GM18951 (cell line): ENCODE results near the gene SLC52A3.
"Not testable (repeated sequence)": the region's sequence is repeated elsewhere in the genome, so short reads cannot be mapped to it uniquely, and the experiment has no call there.

Experiments
- POLR2A ChIP-seq: IDR thresholded peaks from 4 replicates; pipeline ENCODE4 v1.6.1; 2011; ENCODE audit warnings: mild to moderate bottlenecking; ENCODE audit not compliant: insufficient read length, insufficient read depth; ENCODE audit errors: extremely low read depth
- in situ Hi-C: fragments of 300-500 bp; cut with MboI; formaldehyde crosslinking; loops from one replicate; pipeline ENCODE4 v1.12.0; 2022; ENCODE audit warnings: low sequenced_read_pairs, mixed read lengths, inconsistent platforms; ENCODE audit not compliant: unreplicated experiment

The SLC52A3 gene

DNA sequence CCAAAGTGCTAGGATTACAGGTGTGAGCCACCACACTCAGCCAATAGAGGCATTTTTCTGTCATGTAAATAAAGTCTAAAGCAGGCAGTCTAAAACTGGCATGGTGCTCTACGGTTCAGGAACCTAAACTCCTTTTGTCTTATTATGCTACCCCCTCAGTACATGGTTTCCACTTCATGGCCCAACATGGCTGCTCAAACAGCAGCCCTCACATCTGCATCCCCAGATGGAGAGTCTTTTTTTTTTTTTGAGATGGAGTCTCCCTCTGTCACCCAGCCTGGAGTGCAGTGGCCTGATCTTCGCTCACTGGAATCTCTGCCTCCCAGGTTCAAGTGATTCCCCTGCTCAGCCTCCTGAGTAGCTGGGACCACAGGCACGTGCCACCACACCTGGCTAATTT, 38.3 kb downstream of the SLC52A3 start:
- in situ Hi-C loops: no loop called here
- no peak for TF ChIP-seq POLR2A

DNA sequence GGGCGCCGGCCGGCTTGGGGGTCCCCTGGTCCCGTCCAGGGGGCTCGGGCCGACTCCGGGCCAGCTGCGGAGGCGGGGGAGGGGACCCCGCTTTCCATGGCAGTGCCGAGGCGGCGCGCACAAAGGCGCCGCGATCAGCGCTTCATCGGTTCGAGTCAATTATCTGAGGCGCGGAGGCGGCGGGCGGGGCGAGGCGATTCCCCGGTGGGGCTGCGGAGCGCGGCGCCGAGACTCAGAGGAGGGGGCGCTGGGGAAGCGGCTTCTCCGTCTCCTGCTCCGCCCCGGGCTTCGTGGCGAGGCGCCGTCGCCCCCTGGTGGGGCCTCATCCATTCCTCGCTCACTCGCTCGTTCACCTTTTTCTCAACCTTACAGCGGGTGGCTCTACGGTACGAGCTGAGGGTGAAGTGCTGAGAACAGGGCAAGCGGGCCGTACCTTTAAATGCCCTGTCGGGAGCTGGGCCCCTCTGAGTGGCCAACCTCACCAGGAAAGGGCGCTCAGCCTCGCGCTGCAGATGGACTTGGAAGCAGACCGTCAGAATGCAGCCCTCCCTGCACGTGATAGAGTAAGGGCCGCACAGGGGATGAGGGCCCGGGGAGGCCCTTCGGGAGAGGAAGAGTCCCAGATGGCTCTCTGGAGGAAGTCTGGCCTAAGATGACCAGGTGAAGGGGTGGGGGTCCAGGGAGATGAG, 39.9 kb downstream of the SLC52A3 start:
- TF ChIP-seq POLR2A: no peak
- in situ Hi-C loops: no loop called here

DNA sequence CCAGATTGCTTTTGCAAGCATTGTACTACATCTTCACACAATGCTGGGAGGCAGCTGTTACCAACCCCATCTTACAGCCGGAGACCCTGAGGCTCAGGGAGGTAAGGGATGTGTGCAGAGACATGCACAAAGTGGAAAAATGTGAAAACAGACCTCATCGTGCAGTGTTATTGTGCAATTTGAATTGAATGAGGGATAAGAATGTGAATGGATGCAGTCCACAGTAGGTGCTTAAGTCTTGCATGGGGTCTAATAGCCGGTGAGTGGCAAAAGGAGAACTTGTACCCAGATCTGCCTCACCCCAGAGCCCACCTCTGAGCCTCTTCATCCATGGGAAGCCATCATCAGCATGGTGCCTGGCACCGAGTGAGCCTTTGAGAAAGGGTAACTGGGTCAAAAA, 42.1 kb downstream of the SLC52A3 start:
- in situ Hi-C loops: no loop called here
- TF ChIP-seq POLR2A: no peak

DNA sequence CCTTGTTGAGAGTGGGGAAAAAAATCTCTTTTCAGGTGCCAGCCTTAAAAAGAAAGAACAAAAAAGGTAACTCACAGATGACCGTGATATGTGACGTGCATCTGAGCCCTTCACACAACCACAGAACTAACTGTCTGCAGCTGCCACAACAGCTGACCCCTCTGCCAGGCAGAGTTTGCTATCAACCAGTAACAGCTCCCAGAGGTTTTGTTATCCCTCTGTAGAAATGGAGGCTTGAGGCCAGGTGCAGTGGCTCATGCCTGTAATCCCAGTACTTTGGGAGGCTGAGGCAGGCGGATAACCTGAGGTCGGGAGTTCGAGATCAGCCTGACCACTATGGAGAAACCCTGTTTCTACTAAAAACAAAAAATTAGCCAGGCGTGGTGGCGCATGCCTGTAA, 42.8 kb downstream of the SLC52A3 start:
- in situ Hi-C loops: no loop called here
- no peak for TF ChIP-seq POLR2A

DNA sequence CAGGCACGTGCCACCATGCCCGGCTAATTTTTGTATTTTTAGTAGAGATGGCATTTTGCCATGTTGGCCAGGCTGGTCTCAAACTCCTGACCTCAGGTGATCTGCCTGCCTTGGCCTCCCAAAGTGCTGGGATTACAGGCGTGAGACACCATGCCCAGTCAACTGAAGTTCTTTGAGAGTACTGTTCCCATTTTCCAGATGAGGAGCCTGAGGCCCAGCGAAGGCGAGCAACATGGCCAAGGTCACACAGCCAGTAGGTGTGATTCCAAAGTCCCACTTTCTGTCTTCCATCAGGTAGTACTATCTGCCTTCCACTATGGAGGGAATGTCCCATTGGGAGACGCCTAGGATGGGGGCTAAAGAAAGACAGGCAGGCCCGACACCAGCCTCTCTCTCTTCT, 43.5 kb downstream of the SLC52A3 start:
- in situ Hi-C loops: not testable (repeated sequence)

DNA sequence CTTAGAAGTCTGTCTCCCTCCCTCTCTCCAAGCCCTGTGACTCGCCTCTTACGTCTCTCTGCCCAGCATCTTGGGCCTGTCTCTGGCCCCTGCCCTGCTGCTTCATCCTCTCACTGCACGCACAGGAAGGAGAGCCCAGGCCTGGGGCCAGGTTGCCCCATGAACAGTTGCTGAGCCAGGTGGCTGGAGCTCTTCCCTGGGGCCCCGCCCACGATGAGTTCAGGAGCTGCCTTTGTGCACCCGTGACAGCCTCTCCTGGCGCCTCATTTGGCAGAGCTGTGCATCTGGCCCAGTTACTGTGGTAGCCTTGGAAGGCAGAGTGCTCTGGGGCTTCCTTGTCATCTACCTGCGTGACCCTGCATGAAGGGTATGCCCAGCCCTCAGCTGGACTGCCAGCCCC, 44.5 kb downstream of the SLC52A3 start:
- no peak for TF ChIP-seq POLR2A
- in situ Hi-C loops: no loop called here

DNA sequence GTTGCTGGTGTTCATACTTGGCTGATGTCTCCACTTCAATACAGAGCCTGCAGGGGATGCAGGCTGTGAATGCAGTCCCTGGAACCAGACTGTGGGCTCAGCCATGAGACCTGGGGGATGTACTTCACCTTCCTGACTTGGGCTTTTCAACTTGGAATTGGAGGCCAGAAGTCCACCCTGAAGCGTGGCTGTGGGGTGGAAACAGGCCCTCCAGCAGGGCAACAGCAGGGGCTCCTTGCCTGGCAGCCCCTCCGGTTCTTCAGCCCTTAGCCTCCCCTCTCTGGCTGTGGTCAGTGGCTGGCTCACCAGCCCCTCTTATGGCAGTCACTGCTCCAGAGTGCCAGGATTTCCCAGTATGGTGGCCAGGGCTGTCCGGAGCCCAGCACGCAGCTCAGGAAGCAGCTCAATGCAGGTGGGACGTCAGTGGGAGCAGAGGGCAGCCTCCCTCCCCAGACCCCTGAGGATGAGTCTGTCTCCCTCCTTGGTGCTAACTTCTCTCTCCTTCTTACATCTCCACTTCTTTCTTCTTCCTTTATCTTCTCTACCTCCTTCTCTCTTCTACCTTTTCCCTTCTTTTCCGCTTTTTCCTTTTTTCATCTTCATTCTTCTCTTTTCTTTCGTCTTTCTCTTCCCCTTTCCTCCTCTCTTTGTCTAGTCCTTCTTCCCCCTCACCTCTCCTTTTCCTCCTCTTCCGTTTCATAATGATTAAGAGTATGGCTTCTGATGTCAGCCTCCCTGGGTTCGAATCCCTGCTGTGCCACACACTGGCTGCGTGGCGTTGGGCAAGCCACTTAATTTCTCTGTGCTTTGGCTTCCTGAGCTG, 45.3 kb downstream of the SLC52A3 start:
- in situ Hi-C loops: no loop called here
- TF ChIP-seq POLR2A: no peak

DNA sequence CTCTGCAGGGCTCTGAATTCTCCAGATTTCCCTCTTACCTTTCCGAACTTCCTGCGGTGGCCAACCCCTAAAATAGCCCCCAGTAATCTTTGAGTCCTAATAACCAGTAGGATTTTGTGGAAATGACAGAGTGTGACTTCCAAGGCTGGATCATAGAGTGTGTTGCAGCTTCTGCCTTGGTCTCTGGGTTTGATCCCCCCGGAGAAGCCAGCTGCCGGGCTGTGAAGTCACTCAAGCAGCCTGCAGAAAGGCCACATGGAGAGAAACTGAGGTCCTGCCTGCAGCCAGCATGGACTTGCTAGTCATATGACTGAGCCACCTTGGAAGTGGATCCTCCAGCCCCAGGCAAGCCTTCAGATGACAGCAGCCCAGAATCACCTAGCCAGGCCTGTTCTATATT, 46.4 kb downstream of the SLC52A3 start:
- no peak for TF ChIP-seq POLR2A
- in situ Hi-C loops: no loop called here

DNA sequence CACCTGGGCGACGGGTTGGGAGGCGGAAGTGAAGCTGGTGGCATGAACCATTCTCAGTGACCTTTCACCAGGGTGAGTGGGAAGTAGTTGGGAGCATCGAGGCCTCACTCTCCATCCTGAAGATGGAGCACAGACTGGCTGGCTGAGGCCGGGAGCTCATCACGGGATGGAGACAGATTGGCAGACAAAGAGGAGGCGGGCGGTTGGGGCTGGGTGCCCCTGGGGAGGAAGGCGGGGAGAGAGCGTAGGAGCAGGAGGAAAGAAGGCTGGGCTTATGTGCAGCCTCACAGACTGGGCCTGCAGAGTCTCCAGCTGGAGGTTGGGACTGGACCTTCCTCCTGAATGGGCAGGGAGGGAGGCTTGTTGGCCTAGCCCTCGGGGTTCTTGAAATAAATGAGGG, 48.5 kb downstream of the SLC52A3 start:
- TF ChIP-seq POLR2A: no peak
- in situ Hi-C loops: no loop called here

DNA sequence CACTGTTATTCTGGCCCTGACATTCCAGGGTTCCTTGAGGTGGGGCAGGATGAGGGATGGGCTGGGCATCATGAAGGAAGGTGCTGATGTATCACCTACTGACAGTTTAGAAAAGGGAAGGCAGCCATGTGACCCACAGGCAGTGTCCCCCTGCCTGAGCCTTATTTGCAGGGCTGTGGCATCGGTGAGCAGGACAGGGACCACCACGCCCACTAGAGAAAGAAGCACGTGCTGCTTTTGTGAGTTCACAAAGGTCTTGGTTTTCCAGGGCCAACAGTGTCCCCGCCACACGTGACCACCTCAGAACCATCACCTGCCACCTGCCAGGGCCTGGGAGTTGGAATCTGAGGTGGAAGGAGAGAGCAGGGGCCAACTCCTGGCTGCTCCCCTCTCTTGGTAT, 49.2 kb downstream of the SLC52A3 start:
- TF ChIP-seq POLR2A: no peak
- in situ Hi-C loops: no loop called here

DNA sequence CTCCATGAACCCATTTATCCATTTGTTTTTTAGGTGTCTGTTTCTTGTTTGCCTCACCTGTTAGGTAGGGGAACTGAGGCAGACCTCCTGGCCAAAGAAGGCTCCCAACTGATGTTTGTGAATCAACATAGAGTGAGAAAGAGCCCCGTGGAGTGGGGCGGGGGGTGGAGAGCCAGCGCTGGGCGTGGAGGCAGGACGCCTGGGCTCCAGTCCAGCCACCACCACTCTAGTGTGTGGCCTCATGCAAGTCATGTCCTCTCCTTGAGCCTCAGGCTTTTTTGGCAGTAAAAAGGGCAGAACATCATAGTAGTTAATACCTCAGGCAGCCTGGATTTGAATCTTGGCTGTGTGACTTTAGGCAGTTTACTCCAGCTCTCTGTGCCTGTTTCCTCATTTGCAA, 50.5 kb downstream of the SLC52A3 start:
- in situ Hi-C loops: no loop called here
- TF ChIP-seq POLR2A: no peak

DNA sequence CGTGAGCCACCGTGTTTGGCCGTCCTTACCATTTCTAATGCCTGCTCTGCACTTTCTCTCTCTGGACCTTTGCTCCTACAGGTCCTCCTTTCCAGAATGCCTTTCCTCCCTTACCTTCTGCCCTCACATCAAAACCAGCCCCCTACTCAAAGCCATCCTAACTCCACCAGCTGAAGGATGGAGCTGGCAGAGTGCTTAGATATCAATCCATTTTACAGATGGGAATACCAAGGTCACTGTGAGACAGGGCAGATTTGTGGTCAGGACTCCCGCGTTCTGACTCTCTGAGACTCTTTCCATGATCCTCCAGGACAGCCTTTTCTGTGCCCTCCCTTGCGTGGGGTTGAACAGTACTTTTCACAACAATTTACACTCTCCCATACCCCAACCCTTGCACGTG, 51.0 kb downstream of the SLC52A3 start:
- in situ Hi-C loops: no loop called here
- TF ChIP-seq POLR2A: no peak

DNA sequence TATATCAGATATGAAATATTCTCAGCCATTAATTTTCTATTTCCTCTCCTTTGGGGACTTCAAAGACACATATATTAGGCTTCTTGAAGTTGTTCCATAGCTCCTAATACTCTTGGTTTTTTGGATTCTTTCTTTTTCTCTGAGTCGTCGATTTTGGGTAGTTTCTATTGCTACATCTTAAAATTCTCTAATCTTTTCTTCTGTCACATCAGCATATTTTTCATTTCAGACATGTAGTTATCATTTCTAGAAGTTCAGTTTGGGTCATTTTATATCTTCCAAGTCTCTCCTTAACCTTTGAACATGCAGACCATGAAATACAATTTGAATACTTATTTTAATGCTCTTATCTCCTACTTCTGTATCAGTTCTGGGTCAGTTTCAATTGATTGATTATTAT, 53.8 kb downstream of the SLC52A3 start:
- in situ Hi-C loops: no loop called here
- TF ChIP-seq POLR2A: no peak

DNA sequence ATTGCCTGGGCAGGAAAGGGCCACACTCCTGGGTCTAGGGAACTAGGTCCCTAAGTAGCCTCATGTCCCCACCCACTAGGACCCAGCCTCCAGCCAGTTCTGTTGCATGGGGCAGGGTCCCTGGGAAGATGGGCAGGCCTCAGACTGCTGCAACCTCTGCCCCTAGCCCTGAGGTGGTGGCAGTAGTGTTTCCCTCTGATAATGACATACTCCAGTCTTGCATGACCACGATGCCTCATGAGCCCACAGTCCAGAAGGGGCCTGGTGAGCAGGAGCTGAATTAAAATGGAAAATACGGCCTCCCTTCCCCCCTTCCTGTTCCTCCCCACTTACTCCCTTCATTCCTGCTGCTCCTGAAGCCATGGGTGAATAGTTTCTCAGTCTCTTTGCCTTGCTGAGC, 56.7 kb downstream of the SLC52A3 start:
- in situ Hi-C loops: no loop called here
- TF ChIP-seq POLR2A: no peak
